NCI-H146 (cell line): Measurements from ENCODE around the gene ERCC2.

ENCODE experiments used
- DNase-seq: peaks from one replicate; lab custom pipeline; 2025; lab: John Stamatoyannopoulos, UW

Gene ERCC2

DNA sequence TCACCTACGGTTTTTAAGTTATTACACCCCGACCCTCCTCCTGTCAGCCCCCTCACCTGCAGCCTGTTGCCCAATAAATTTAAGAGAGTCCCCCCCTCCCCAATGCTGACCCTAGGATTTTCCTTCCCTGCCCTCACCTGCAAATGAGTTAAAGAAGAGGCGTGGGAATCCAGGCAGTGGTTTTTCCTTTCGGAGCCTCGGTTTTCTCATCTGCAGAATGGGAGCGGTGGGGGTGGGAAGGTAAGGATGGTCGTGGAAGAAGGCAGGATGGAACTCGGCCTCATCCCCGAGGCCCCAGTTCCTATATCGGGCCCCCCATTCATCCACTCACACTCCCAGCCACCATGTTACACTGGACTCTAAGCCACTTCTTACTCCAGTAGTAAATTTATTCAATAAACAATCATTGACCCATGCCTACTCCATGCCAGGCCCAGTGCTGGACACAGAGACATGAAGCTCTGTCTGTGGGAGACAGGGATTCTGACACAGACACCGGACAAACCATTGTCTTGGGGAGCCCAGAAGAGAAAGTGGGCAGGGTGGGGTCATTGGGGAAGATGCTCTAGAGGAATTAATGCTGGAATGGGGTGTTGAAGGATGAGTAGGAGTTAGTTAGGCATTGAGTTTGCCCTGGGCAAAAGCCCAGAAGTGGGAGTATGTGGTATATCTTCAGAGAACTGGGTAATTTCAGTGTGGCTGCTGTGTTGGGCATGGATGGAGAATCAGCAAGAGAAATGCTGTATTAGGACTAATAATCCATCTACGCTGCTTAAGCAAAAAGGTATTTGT lies 66.9 kb downstream of the ERCC2 start:
- no peak for DNase-seq

DNA sequence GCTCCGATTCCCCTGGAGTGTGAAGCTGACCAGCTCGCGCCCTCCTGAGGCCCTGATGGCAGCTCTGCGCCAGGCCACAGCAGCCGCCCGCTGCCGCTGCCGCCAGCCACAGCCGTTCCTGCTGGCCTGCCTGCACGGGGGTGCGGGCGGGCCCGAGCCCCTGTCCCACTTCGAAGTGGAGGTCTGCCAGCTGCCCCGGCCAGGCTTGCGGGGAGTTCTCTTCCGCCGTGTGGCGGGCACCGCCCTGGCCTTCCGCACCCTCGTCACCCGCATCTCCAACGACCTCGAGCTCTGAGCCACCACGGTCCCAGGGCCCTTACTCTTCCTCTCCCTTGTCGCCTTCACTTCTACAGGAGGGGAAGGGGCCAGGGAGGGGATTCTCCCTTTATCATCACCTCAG lies 68.0 kb downstream of the ERCC2 start:
- no peak for DNase-seq
